ENCODE results near the gene ANKRD37.

ANKRD37 gene

GRCh38 chr4:185364886-185365285, 31.8 kb upstream of the ANKRD37 start:
- Histone ChIP-seq H3K4me2 (peak overlapping the region; percentile 95), H4K20me1 (ENCODE audit: insufficient read depth) (no peaks in the 10 kb centered on the region), H3K4me1 (ENCODE audit: low read depth, poor library complexity, severe bottlenecking) (peaks cover 51% of the 10 kb centered on the region), H3K36me3 (ENCODE audit: insufficient read depth) (no peaks in the 10 kb centered on the region), H2AFZ (ENCODE audit: low read depth) (no peak overlapping the region), H3K79me2 (ENCODE audit: insufficient read depth, low read depth) (no peaks in the 10 kb centered on the region), H3K27ac (no peak overlapping the region; the same call in 1 of the 2 replicates), H3K4me3 (IDR thresholded peaks at IDR 0.05; ENCODE audit: insufficient read depth, low read depth, low read length) (no peak overlapping the region), H3K9ac (no peak overlapping the region), H3K27me3 (ENCODE audit: insufficient read depth, low read depth) (no peaks in the 10 kb centered on the region)
- TF ChIP-seq CTCF (conservative IDR thresholded peaks at IDR 0.05; ENCODE audit: low read depth, low read length), result no peak

- Histone ChIP-seq H3K4me3 (IDR thresholded peaks at IDR 0.05; ENCODE audit: insufficient read depth, low read depth, low read length) (no peak overlapping the region), H4K20me1 (ENCODE audit: insufficient read depth) (no peaks in the 10 kb centered on the region), H3K9ac (no peak overlapping the region), H3K27me3 (ENCODE audit: insufficient read depth, low read depth) (no peaks in the 10 kb centered on the region), H2AFZ (ENCODE audit: low read depth) (no peak overlapping the region), H3K4me1 (ENCODE audit: low read depth, poor library complexity, severe bottlenecking) (peaks cover 5% of the 10 kb centered on the region), H3K27ac (no peak overlapping the region), H3K79me2 (ENCODE audit: insufficient read depth, low read depth) (no peaks in the 10 kb centered on the region), H3K36me3 (ENCODE audit: insufficient read depth) (no peaks in the 10 kb centered on the region), H3K4me2 (no peak overlapping the region)
- TF ChIP-seq CTCF (conservative IDR thresholded peaks at IDR 0.05; ENCODE audit: low read depth, low read length), result no peak
Observed at GRCh38 chr4:185369731-185370130, 26.9 kb upstream of the ANKRD37 start.

GRCh38 chr4:185370268-185370949, 26.2 kb upstream of the ANKRD37 start:
- TF ChIP-seq CTCF (conservative IDR thresholded peaks at IDR 0.05; ENCODE audit: low read depth, low read length), result no peak
- H3K36me3 ChIP-seq (ENCODE audit: insufficient read depth), result no peaks in the 10 kb centered on the region
- H3K4me1 ChIP-seq (ENCODE audit: low read depth, poor library complexity, severe bottlenecking), result no peaks in the 10 kb centered on the region
- H3K9ac ChIP-seq, result no peak overlapping the region
- no peaks in the 10 kb centered on the region for H3K79me2 ChIP-seq (ENCODE audit: insufficient read depth, low read depth)
- H4K20me1 ChIP-seq (ENCODE audit: insufficient read depth), result no peaks in the 10 kb centered on the region
- no peak overlapping the region for H2AFZ ChIP-seq (ENCODE audit: low read depth)
- H3K4me3 ChIP-seq (IDR thresholded peaks at IDR 0.05; ENCODE audit: insufficient read depth, low read depth, low read length), result no peak overlapping the region
- H3K27ac ChIP-seq, result no peak overlapping the region
- H3K27me3 ChIP-seq (ENCODE audit: insufficient read depth, low read depth), result no peaks in the 10 kb centered on the region
- H3K4me2 ChIP-seq, result no peak overlapping the region

- Histone ChIP-seq H3K4me2 (no peak overlapping the region), H3K4me1 (ENCODE audit: low read depth, poor library complexity, severe bottlenecking) (no peaks in the 10 kb centered on the region), H3K27me3 (ENCODE audit: insufficient read depth, low read depth) (no peaks in the 10 kb centered on the region), H3K79me2 (ENCODE audit: insufficient read depth, low read depth) (no peaks in the 10 kb centered on the region), H2AFZ (ENCODE audit: low read depth) (no peak overlapping the region), H3K9ac (no peak overlapping the region), H3K27ac (no peak overlapping the region), H4K20me1 (ENCODE audit: insufficient read depth) (no peaks in the 10 kb centered on the region), H3K4me3 (IDR thresholded peaks at IDR 0.05; ENCODE audit: insufficient read depth, low read depth, low read length) (no peak overlapping the region), H3K36me3 (ENCODE audit: insufficient read depth) (no peaks in the 10 kb centered on the region)
- TF ChIP-seq CTCF (conservative IDR thresholded peaks at IDR 0.05; ENCODE audit: low read depth, low read length), result no peak
Observed at GRCh38 chr4:185371702-185372101, 24.9 kb upstream of the ANKRD37 start.
